Epithelial cell of proximal tubule (primary cell): ENCODE data around the gene SGSH. TPM values are rescaled to one million over a fixed set of nuclear protein-coding genes. Genes with fewer than 3 reads are reported as not detected.

Experiments used
- DNase-seq: peaks from one replicate; pipeline ENCODE4 v3.0.0-alpha.2; 2011; ENCODE audit warnings: low read depth
- H3K4me3 ChIP-seq: 2 replicates; pipeline ENCODE4 v1.5.1; 2011; ENCODE audit warnings: low read depth, mild to moderate bottlenecking, low read length
- total RNA-seq: library from RNA; depleted of rRNA; stranded (reverse); fragments of >200 nt; gene quantifications from 2 replicates; pipeline ENCODE4 v1.2.3, GENCODE V29; 2015
- TF ChIP-seq, protein P1 (sequence below): conservative IDR thresholded peaks from 2 replicates; pipeline ENCODE4 v1.5.1; 2012; ENCODE audit warnings: low read depth, mild to moderate bottlenecking, low read length

The SGSH gene
- total RNA-seq, 1 donor from 2014 or later = 24.2 TPM

- peak; percentile 67 for DNase-seq
- peak overlapping the region; percentile 92 for H3K4me3 ChIP-seq
- TF ChIP-seq, protein P1, sequence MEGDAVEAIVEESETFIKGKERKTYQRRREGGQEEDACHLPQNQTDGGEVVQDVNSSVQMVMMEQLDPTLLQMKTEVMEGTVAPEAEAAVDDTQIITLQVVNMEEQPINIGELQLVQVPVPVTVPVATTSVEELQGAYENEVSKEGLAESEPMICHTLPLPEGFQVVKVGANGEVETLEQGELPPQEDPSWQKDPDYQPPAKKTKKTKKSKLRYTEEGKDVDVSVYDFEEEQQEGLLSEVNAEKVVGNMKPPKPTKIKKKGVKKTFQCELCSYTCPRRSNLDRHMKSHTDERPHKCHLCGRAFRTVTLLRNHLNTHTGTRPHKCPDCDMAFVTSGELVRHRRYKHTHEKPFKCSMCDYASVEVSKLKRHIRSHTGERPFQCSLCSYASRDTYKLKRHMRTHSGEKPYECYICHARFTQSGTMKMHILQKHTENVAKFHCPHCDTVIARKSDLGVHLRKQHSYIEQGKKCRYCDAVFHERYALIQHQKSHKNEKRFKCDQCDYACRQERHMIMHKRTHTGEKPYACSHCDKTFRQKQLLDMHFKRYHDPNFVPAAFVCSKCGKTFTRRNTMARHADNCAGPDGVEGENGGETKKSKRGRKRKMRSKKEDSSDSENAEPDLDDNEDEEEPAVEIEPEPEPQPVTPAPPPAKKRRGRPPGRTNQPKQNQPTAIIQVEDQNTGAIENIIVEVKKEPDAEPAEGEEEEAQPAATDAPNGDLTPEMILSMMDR = peak; percentile 37
These were observed 43.4 kb upstream of the SGSH start for GRCh38 chr17:80263253-80264204.

DNA sequence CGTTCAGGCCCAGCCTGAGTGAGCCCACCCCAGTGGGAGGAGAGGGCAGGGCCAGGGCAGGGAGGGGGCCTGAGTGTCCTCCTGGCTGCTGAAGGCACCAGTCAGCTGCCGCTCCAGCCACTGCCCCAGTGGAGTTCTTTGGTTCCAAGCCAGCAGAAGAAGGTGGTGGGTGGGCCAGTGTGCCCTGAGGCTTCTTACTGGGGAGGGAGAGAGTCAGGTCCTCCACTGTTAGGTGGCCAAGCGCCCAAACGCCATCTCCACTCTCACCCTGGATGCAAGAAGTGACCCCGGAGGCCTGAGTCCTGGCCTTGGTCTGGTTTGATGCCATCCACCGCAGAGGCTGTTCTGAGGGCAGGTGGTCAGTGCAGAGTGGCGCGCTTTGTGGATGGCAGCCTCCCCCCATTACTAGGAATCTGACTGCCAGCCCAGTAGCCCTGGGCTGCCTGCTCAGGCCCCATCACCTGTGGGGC is 42.7 kb upstream of the SGSH start:
- H3K4me3 ChIP-seq = peak overlapping the region; percentile 92
- no peak for DNase-seq
- TF ChIP-seq, protein P1 = no peak

DNA sequence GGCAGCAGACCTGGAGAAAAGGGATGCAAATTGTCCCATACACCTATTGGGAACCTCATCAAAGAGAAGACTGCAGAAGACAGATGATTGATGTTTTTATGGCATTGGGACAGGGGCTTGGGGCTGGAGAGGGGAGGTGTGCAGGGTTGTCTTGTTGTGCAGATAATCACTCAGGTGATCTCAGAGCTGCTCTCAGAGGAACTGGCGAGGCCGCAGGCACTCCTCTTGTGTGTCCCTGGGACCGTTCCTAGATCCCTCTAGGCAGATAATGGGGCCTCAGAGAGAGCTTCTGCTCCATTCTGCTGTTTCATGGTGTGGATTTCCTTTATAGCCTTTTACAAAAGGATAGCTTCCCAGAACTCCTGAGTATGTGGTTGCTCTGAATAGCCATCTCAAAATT is 42.2 kb upstream of the SGSH start:
- no peak for DNase-seq
- H3K4me3 ChIP-seq = peak overlapping the region; percentile 92
- TF ChIP-seq, protein P1 = no peak

DNA sequence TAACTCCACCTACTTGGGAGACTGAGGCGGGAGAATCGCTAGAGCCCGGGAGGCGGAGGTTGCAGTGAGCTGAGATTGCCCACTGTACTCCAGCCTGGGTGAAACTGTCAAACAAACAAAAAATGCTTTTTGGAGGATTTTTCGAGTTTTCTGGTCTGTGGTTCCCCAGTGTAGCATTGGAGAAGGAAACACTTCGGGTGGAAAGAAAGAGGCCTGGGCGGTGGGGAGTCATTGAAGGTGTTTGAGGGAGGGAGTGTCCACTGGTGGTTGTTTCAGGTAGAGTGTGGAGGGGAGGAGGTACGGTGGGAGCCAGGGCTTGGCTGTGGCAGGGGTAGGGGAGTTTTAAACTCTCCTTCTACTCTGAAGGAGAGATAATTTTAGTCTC is 41.8 kb upstream of the SGSH start:
- TF ChIP-seq, protein P1 = no peak
- H3K4me3 ChIP-seq = peak overlapping the region; percentile 92
- DNase-seq = no peak

GRCh38 chr17:80261159-80261894 is 41.2 kb upstream of the SGSH start:
- DNase-seq = no peak
- TF ChIP-seq, protein P1 = no peak
- peak overlapping the region; percentile 92 for H3K4me3 ChIP-seq

DNA sequence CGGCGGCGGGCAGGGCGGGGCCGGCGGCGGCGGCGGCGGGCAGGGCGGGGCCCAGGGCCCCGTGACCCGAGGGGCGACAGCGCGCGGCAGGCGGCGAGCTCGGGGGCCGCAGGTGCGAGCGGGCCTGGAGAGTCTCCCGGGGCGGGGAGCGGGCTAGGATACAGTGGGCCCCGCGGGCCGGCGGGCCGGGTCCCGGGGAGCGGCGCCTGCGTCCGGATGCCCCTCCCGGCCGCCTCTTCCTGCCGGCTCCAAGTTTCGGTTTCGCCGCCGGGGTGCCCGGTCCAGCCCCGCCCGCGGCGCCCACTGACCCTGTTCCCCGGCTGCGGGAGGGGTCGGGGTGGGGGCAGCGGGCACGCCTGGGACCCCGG is 40.6 kb upstream of the SGSH start, which contains the start of gene RNF213:
RNF213 (plus strand) TSS at position 62 of the 368 bp plus-strand sequence. CDS start 2,830 bp downstream, outside the sequence.
- DNase-seq = no peak
- peak within 1 kb of the TSS; percentile 92 for H3K4me3 ChIP-seq
- TF ChIP-seq, protein P1 = no peak
